GM12873 (cell line): Measurements from ENCODE around the gene UCN3.

Source experiments
- CTCF ChIP-seq: IDR thresholded peaks from 2 replicates; pipeline ENCODE4 v1.5.1; 2012; ENCODE audit warnings: low read depth, mild to moderate bottlenecking, moderate library complexity, low read length, control low read depth; ENCODE audit not compliant: insufficient read depth; ENCODE audit errors: missing control alignments

The UCN3 gene

GRCh38 chr10:5364374-5364773 lies 392 bp upstream of the UCN3 start:
- TF ChIP-seq CTCF: no peak

- no peak for TF ChIP-seq CTCF
Measured at GRCh38 chr10:5365928-5366327, 1.2 kb downstream of the UCN3 start.

GRCh38 chr10:5369362-5370158 lies 4.8 kb downstream of the UCN3 start:
- no peak for TF ChIP-seq CTCF

GRCh38 chr10:5370493-5371352 lies 6.0 kb downstream of the UCN3 start:
- no peak for TF ChIP-seq CTCF

GRCh38 chr10:5373307-5373706 lies 8.5 kb downstream of the UCN3 start:
- no peak for TF ChIP-seq CTCF

- TF ChIP-seq CTCF: no peak
Measured at GRCh38 chr10:5373891-5374611, 9.3 kb downstream of the UCN3 start.

- TF ChIP-seq CTCF: no peak
Measured at GRCh38 chr10:5376450-5376849, 11.7 kb downstream of the UCN3 start.
